HG03135 (cell line): ENCODE data around the gene FANCB.

Experiments used
- ATAC-seq: cut with Tn5 transposase; IDR thresholded peaks from one replicate; pipeline ENCODE4 v1.9.1; 2021; ENCODE audit warnings: mild to moderate bottlenecking, moderate library complexity; ENCODE audit not compliant: unreplicated experiment

The FANCB gene

DNA sequence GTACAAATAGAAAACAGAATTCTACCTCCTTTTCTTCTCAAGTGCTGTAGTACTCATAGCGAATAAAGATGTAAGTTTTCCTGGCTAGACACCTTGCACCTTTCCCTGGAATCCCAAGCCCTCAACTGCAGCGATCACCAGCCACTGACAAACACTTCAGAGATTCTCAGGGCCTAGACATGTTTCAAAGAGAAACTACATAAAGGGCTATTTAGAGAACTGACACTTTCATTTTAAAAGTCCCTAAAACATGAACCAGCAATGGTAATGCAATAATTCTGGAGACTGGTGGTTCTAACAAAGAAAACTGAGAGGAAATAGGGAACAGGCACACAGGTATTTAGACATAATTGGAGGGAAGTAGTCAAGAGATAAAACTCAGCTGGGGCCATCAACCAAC lies 35.7 kb downstream of the FANCB start:
- ATAC-seq, result no peak

- no peak for ATAC-seq
These were observed 40.3 kb downstream of the FANCB start for GRCh38 chrX:14832586-14832985.

GRCh38 chrX:14832151-14832550 lies 40.7 kb downstream of the FANCB start:
- no peak for ATAC-seq

GRCh38 chrX:14829643-14830042 lies 43.2 kb downstream of the FANCB start:
- no peak for ATAC-seq

DNA sequence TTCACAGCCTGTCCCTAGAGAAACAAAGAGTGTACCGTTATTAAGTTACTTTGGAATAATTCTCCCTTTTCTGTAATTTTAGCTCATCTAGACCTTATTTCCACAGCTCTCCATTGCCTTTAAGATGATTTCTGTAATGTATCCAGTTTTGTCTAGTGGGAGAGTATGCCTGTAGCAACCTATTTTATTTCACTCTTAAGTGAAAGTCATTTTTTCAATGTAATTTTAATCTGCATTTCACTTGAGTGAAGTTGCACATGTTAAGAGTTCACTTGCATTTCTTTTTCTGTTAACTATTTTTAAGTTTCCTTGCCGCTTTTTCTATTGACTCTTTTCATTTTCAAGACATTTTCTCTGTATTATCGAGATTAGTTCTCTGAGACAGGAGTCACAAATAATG lies 46.5 kb downstream of the FANCB start:
- no peak for ATAC-seq

- ATAC-seq, result no peak
These were observed 47.0 kb downstream of the FANCB start for GRCh38 chrX:14825851-14826250.

DNA sequence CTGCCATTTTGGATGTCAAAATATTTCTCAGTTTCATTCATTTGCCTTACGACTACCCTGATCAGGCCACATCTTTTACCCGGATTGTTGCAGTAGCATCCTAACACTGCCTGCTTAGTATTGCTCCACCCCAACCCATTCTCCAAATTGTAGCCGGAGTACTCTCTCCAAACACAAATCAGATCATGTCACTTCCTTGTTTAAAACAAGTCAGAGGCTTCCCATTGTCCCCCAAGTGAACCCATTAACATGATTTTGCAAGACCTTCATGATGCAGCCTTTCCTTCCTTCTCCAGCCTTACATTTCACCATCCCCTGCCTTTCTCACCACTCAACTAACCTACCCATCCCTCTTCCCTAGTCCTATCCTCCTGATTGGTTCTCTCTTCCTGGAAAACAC lies 53.1 kb downstream of the FANCB start:
- ATAC-seq, result no peak

DNA sequence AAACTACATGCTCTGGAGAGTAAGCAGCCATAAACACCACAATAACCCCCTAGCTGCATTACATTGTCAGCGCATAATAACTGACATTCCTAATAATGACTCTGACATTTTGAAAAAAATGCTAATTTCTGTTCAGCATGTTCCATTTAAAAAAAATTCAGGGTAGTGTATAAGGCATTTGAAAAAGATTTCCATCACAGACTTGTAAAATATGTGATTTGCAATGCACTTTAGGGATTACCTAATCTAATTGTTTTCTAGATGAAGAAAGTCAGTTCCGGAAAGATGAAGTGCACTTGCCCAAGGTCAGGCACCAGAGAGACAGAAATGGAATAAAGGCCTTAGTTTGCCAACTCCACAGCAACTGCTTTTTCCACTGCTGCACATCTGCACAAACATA lies 55.3 kb downstream of the FANCB start:
- no peak for ATAC-seq

- no peak for ATAC-seq
These were observed 69.7 kb downstream of the FANCB start for GRCh38 chrX:14802943-14803710.

DNA sequence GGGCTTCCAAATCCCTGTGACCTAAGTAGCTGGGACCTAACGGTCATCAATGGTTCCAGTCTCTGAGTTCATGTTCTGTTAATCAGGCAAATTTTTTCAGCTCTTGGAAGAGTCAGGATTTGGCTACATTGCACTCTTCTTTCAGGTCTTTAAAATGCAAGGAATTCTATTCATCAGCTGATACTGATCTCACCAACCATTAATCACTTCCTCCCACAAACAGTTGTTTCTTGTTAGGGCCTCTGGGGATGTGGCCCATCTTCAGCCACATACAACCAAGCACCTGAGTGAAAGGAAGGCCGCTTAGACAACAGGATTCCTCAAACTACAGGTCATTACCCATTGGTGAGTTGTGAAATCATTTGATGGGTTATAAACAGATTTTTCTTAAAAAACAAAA lies 71.7 kb downstream of the FANCB start:
- ATAC-seq, result no peak

GRCh38 chrX:14798805-14799397 lies 74.0 kb downstream of the FANCB start:
- ATAC-seq, result no peak
